Small intestine (tissue), 7 donors: ENCODE data around the gene RAB40C. TPM values are rescaled to one million over a fixed set of nuclear protein-coding genes. Genes with fewer than 3 reads are reported as not detected.

ENCODE experiments used
- DNase-seq, 2 donors: peaks; one replicate each; pipeline versions ENCODE4 v3.0.0 to v3.0.0-alpha.2; 2013
- FAIRE-seq: peaks from 2 replicates; lab custom pipeline; 2012; peaks lifted over from hg19 to GRCh38; lab: Jason Lieb, UNC
- H3K27ac ChIP-seq, 3 donors: one replicate each; pipeline ENCODE4 v1.5.1; 2013; ENCODE audit warnings: low read length in 2 of 3, mild to moderate bottlenecking in 2 of 3, control low read depth in 1 of 3, inconsistent platforms in 1 of 3, low read depth in 1 of 3, moderate library complexity in 1 of 3
- H3K27me3 ChIP-seq, 3 donors: one replicate each; pipeline ENCODE4 v1.6.1; 2013; ENCODE audit warnings: low read length in 3 of 3, inconsistent platforms in 1 of 3; ENCODE audit not compliant: control insufficient read depth in 3 of 3, insufficient read depth in 3 of 3
- H3K36me3 ChIP-seq, 3 donors: one replicate each; pipeline ENCODE4 v1.6.1; 2013; ENCODE audit warnings: low read length in 3 of 3, inconsistent platforms in 1 of 3, low read depth in 1 of 3, mild to moderate bottlenecking in 1 of 3, moderate library complexity in 1 of 3; ENCODE audit not compliant: control insufficient read depth in 3 of 3, insufficient read depth in 2 of 3
- H3K4me1 ChIP-seq, 3 donors: one replicate each; pipeline ENCODE4 v1.6.1; 2013; ENCODE audit warnings: low read length in 2 of 3, inconsistent platforms in 1 of 3, low read depth in 1 of 3, mild to moderate bottlenecking in 1 of 3, moderate library complexity in 1 of 3; ENCODE audit not compliant: control insufficient read depth in 3 of 3, insufficient read depth in 2 of 3
- H3K4me3 ChIP-seq, 3 donors: one replicate each; pipeline ENCODE4 v1.5.1; 2013; ENCODE audit warnings: low read length in 3 of 3, control low read depth in 1 of 3, inconsistent platforms in 1 of 3, low read depth in 1 of 3, mild to moderate bottlenecking in 1 of 3, moderate library complexity in 1 of 3
- H3K9me3 ChIP-seq, 2 donors: one replicate each; pipeline ENCODE4 v1.6.1; 2013; ENCODE audit warnings: low read depth in 1 of 2, low read length in 1 of 2; ENCODE audit not compliant: control insufficient read depth in 2 of 2, insufficient read depth in 1 of 2
- WGBS, 3 donors: extraction: QIAGEN DNeasy Blood & Tissue Kit; methylation state at CpG; one replicate each; pipeline ENCODE4 v1.1.7; 2013; 5-methylcytosine and 5-hydroxymethylcytosine counted together
- polyA plus RNA-seq, 4 donors: library from polyadenylated mRNA; stranded (reverse) in 3 of 4; unstranded in 1 of 4; fragments of 200-250 nt in 3 of 4; fragments of 120-200 nt in 1 of 4; gene quantifications; one replicate each; pipeline versions ENCODE4 v1.2.1 to v1.2.3, GENCODE V29; 2013
- donor health status: healthy with polysubstance abuse.
- donor health status: control.
- donor health status: control.
- donor health status: Bipolar disorder and iron deficiency.
- donor health status: healthy.

Gene RAB40C
- polyA plus RNA-seq, 4 donors, result 28.9 to 49.0 (median 34.6) TPM

DNA sequence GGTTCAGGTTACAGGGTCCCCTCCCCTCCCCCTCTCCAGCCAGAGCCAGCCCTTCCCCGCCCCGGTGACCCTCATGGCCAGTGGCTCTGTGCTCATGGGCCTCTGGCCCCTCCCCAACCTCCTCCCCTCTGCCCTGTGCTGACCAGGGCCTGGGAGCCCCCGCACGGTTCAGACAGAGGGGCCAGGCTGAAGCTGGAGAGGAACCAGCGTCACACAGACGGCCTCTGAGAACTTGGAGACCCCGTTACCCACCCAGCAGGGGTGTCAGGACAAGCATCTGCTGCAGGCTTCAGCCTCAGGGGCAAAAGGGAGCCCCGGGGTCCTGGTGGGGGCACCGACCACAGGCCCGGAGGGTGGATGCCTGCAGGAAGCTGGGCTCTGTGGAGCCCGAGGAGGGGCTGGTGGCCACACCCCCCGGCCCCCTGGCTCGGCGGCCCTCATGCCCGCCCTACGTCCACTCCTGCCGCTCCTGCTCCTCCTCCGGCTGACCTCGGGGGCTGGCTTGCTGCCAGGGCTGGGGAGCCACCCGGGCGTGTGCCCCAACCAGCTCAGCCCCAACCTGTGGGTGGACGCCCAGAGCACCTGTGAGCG is 41.0 kb downstream of the RAB40C start, which contains the start of gene WFIKKN1:
WFIKKN1 (plus strand) TSS at position 171 of the 591 bp plus-strand sequence; CDS start at position 440, 269 bp downstream.
- Histone ChIP-seq H3K4me1 (peaks cover 0 to 30% (median 3%) of the 10 kb centered on the region in 3 donors), H3K27ac (no peak within 1 kb of the TSS), H3K27me3 (no peaks in the 10 kb centered on the region), H3K9me3 (no peaks in the 10 kb centered on the region), H3K36me3 (peaks cover 0 to 61% (median 5%) of the 10 kb centered on the region in 3 donors), H3K4me3 (no peak within 1 kb of the TSS)
- WGBS, 3 donors, result 3 to 6% (median 4%) methylated on average over 22 to 23 of the region's 23 CpGs
- DNase-seq, result peak; percentile 33 to 48
- FAIRE-seq, result no peak

GRCh38 chr16:631808-632358 is 42.0 kb downstream of the RAB40C start:
- peaks cover 0 to 52% (median 3%) of the 10 kb centered on the region in 3 donors for H3K36me3 ChIP-seq
- no peak for DNase-seq
- no peak overlapping the region for H3K4me3 ChIP-seq
- H3K4me1 ChIP-seq, result peaks cover 0 to 30% (median 3%) of the 10 kb centered on the region in 3 donors
- no peaks in the 10 kb centered on the region for H3K9me3 ChIP-seq
- 45 to 57% (median 49%) methylated on average over 9 of the region's 9 CpGs for WGBS, 3 donors
- no peaks in the 10 kb centered on the region for H3K27me3 ChIP-seq
- no peak for FAIRE-seq
- no peak overlapping the region for H3K27ac ChIP-seq

DNA sequence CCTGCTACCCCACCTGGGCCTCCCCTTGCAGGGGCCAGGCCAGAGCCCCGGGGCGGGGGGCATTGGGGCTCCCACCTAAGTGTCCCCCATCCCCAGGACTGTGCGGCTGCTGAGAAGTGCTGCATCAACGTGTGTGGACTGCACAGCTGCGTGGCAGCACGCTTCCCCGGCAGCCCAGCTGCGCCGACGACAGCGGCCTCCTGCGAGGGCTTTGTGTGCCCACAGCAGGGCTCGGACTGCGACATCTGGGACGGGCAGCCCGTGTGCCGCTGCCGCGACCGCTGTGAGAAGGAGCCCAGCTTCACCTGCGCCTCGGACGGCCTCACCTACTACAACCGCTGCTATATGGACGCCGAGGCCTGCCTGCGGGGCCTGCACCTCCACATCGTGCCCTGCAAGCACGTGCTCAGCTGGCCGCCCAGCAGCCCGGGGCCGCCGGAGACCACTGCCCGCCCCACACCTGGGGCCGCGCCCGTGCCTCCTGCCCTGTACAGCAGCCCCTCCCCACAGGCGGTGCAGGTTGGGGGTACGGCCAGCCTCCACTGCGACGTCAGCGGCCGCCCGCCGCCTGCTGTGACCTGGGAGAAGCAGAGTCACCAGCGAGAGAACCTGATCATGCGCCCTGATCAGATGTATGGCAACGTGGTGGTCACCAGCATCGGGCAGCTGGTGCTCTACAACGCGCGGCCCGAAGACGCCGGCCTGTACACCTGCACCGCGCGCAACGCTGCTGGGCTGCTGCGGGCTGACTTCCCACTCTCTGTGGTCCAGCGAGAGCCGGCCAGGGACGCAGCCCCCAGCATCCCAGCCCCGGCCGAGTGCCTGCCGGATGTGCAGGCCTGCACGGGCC is 42.8 kb downstream of the RAB40C start:
- H3K4me1 ChIP-seq, result peaks cover 0 to 36% (median 3%) of the 10 kb centered on the region in 3 donors
- 93 to 94% (median 94%) methylated on average over 63 to 67 of the region's 67 CpGs for WGBS, 3 donors
- no peaks in the 10 kb centered on the region for H3K9me3 ChIP-seq
- H3K4me3 ChIP-seq, result no peak overlapping the region
- no peak for DNase-seq
- H3K27me3 ChIP-seq, result no peaks in the 10 kb centered on the region
- no peak for FAIRE-seq
- peaks cover 0 to 44% (median 0%) of the 10 kb centered on the region in 3 donors for H3K36me3 ChIP-seq
- H3K27ac ChIP-seq, result no peak overlapping the region

DNA sequence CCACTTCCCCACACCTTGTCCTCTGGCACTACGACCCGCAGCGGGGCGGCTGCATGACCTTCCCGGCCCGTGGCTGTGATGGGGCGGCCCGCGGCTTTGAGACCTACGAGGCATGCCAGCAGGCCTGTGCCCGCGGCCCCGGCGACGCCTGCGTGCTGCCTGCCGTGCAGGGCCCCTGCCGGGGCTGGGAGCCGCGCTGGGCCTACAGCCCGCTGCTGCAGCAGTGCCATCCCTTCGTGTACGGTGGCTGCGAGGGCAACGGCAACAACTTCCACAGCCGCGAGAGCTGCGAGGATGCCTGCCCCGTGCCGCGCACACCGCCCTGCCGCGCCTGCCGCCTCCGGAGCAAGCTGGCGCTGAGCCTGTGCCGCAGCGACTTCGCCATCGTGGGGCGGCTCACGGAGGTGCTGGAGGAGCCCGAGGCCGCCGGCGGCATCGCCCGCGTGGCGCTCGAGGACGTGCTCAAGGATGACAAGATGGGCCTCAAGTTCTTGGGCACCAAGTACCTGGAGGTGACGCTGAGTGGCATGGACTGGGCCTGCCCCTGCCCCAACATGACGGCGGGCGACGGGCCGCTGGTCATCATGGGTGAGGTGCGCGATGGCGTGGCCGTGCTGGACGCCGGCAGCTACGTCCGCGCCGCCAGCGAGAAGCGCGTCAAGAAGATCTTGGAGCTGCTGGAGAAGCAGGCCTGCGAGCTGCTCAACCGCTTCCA is 43.6 kb downstream of the RAB40C start:
- WGBS, 3 donors, result 97% methylated on average over 53 to 74 of the region's 74 CpGs
- FAIRE-seq, result no peak

GRCh38 chr16:634051-634670 is 44.3 kb downstream of the RAB40C start:
- H3K27me3 ChIP-seq, result no peaks in the 10 kb centered on the region
- FAIRE-seq (no peak), DNase-seq (no peak)
- WGBS, 3 donors, result 86 to 93% (median 89%) methylated on average over 19 to 22 of the region's 22 CpGs
- peaks cover 0 to 30% (median 0%) of the 10 kb centered on the region in 3 donors for H3K36me3 ChIP-seq
- no peak overlapping the region for H3K4me3 ChIP-seq
- H3K27ac ChIP-seq, result no peak overlapping the region
- peaks cover 0 to 42% (median 3%) of the 10 kb centered on the region in 3 donors for H3K4me1 ChIP-seq
- no peaks in the 10 kb centered on the region for H3K9me3 ChIP-seq

More for the DNA sequence above, 43.6 kb downstream of the RAB40C start:
- Histone ChIP-seq H3K9me3 (no peaks in the 10 kb centered on the region), H3K27ac (no peak overlapping the region), H3K4me1 (peaks cover 0 to 42% (median 3%) of the 10 kb centered on the region in 3 donors), H3K27me3 (no peaks in the 10 kb centered on the region), H3K36me3 (peaks cover 0 to 36% (median 0%) of the 10 kb centered on the region in 3 donors), H3K4me3 (no peak overlapping the region)
- no peak for DNase-seq

DNA sequence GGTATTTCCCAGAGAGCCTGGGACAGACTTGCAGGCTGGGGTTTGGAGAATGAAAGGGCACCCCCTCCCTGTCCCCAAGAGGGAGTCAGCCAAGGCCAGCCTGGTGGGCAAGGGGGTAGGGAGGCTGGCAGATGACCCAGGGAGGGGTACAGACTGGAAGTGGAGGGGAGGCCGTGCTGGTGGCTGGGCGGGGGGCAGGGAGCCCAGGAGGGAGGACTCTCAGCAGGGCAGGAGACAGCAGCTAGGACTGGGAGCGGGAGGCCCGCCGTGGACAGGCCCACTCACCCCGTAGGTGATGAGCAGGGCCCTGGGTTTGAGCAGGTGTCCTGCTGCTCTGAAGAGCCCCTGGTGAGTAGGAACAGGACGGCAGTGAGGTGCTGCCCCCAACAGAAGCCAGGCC is 45.1 kb downstream of the RAB40C start:
- FAIRE-seq, result no peak

GRCh38 chr16:635573-636205 is 45.8 kb downstream of the RAB40C start:
- WGBS, 3 donors, result 2 to 4% (median 2%) methylated on average over 39 to 55 of the region's 55 CpGs
- Histone ChIP-seq H3K9me3 (no peaks in the 10 kb centered on the region), H3K4me1 (peaks cover 0 to 33% (median 3%) of the 10 kb centered on the region in 3 donors), H3K27ac (peak overlapping the region; percentile 52 to 98 (median 96)), H3K36me3 (peaks cover 0 to 22% (median 0%) of the 10 kb centered on the region in 3 donors), H3K27me3 (no peaks in the 10 kb centered on the region), H3K4me3 (peak overlapping the region; percentile 51 to 74 (median 72))
- DNase-seq (peak in 1 of 2 donors; percentile 38), FAIRE-seq (no peak)

More for the DNA sequence above, 45.1 kb downstream of the RAB40C start:
- Histone ChIP-seq H3K36me3 (peaks cover 0 to 24% (median 0%) of the 10 kb centered on the region in 3 donors), H3K27ac (no peak overlapping the region), H3K4me3 (peak overlapping the region in 1 of 3 donors; percentile 72), H3K9me3 (no peaks in the 10 kb centered on the region), H3K27me3 (no peaks in the 10 kb centered on the region), H3K4me1 (peaks cover 0 to 35% (median 3%) of the 10 kb centered on the region in 3 donors)
- WGBS, 3 donors, result 84 to 91% (median 89%) methylated on average over 6 to 7 of the region's 7 CpGs
- no peak for DNase-seq
